ENCODE results near the gene RXRB. TPM values are rescaled to one million over a fixed set of nuclear protein-coding genes. Genes with fewer than 3 reads are reported as not detected.
A peak's percentile ranks its signal among the peaks of the same experiment; 100 is the strongest.

Gene RXRB
- total and polyA plus RNA-seq, 2 of the 13 experiments (the other 11 are each of a cell fraction or from before 2014, with no cell fraction given) = 26.7 to 55.7 TPM

- TF ChIP-seq ZXDC (CRISPR knock-in tag; IDR thresholded peaks at IDR 0.05) = no peak
- no peak for TF ChIP-seq TAF15 (IDR thresholded peaks at IDR 0.05; ENCODE audit: low read depth, low read length, poor library complexity, severe bottlenecking)
- TF ChIP-seq ZNF552 (CRISPR knock-in tag; IDR thresholded peaks at IDR 0.05; ENCODE audit: borderline replicate concordance) = no peak
- no peak; the same call in 1 of the 2 replicates for TF ChIP-seq ZNF274 (CRISPR knock-in tag; IDR thresholded peaks at IDR 0.05)
- peak; percentile 79; the same call in 1 of the 2 replicates for TF ChIP-seq ZNF720 (CRISPR knock-in tag; IDR thresholded peaks at IDR 0.05)
- no peak; the same call in 1 of the 2 replicates for TF ChIP-seq ZNF101 (CRISPR knock-in tag; IDR thresholded peaks at IDR 0.05; ENCODE audit: borderline replicate concordance, low read depth)
- no peak for TF ChIP-seq ARNT (IDR thresholded peaks at IDR 0.05)
- TF ChIP-seq RAD21 (CRISPR knock-in tag; IDR thresholded peaks at IDR 0.05) = peak; percentile 17; the same call in 1 of the 2 replicates
- TF ChIP-seq ZBTB14 (CRISPR knock-in tag; IDR thresholded peaks at IDR 0.05) = no peak; the same call in 1 of the 2 replicates
- peak; percentile 82 for TF ChIP-seq ZNF430 (CRISPR knock-in tag; IDR thresholded peaks at IDR 0.05)
- TF ChIP-seq ZSCAN9 (CRISPR knock-in tag; IDR thresholded peaks at IDR 0.05; ENCODE audit: borderline replicate concordance) = no peak; the same call in 1 of the 2 replicates
- TF ChIP-seq GPBP1L1 (CRISPR knock-in tag; IDR thresholded peaks at IDR 0.05) = no peak
- no peak for TF ChIP-seq SMC3 (IDR thresholded peaks at IDR 0.05; ENCODE audit: low read length)
- TF ChIP-seq ZNF496 (CRISPR knock-in tag; IDR thresholded peaks at IDR 0.05; ENCODE audit: insufficient replicate concordance) = no peak
- TF ChIP-seq ZNF7 (CRISPR knock-in tag; IDR thresholded peaks at IDR 0.05) = peak; percentile 25; the same call in 1 of the 2 replicates
- peak; percentile 77 for TF ChIP-seq KLF6 (CRISPR knock-in tag; IDR thresholded peaks at IDR 0.05)
- TF ChIP-seq NAIF1 (CRISPR knock-in tag; IDR thresholded peaks at IDR 0.05; ENCODE audit: borderline replicate concordance) = peak; percentile 53; the same call in 1 of the 2 replicates
- TF ChIP-seq ZNF75D (CRISPR knock-in tag; IDR thresholded peaks at IDR 0.05; ENCODE audit: borderline replicate concordance) = no peak
- no peak for TF ChIP-seq BHLHE40 (IDR thresholded peaks at IDR 0.05; ENCODE audit: low read length)
- TF ChIP-seq NR2C2 (CRISPR knock-in tag; IDR thresholded peaks at IDR 0.05; ENCODE audit: borderline replicate concordance) = peak; percentile 33
- TF ChIP-seq PRDM4 (CRISPR knock-in tag; IDR thresholded peaks at IDR 0.05; ENCODE audit: borderline replicate concordance) = no peak
- TF ChIP-seq SNAPC5 (CRISPR knock-in tag; IDR thresholded peaks at IDR 0.05; ENCODE audit: borderline replicate concordance) = no peak
Observed at GRCh38 chr6:33248932-33249731, 48.7 kb upstream of the RXRB start (continued).
